Hematopoietic multipotent progenitor cell treated with erythropoietin and hydrocortisone succinate and interleukin-3 and kit ligand, for 15 days (in vitro differentiated cells): ENCODE measurements around the gene UNC13D.
"Not testable (repeated sequence)": the region's sequence is repeated elsewhere in the genome, so short reads cannot be mapped to it uniquely, and the experiment has no call there.

Experiments
- DNase-seq: peaks from one replicate; pipeline ENCODE4 v3.0.0-alpha.2; 2015; ENCODE audit warnings: low spot score

The UNC13D gene

GRCh38 chr17:75843577-75844529 lies at the start of gene UNC13D:
Gene UNC13D (minus strand): TSS chr17:75844404. CDS start chr17:75844337, 67 bp downstream.
- peak; percentile 69 for DNase-seq

GRCh38 chr17:75893305-75894048 lies 49.3 kb upstream of the UNC13D start:
- DNase-seq: no peak

- DNase-seq: no peak
Observed at GRCh38 chr17:75892556-75893224, 48.5 kb upstream of the UNC13D start.

- no peak for DNase-seq
Observed at GRCh38 chr17:75891605-75892555, 47.7 kb upstream of the UNC13D start.

GRCh38 chr17:75891022-75891604 lies 46.9 kb upstream of the UNC13D start:
- DNase-seq: no peak

- no peak for DNase-seq
Observed at GRCh38 chr17:75889454-75889853, 45.2 kb upstream of the UNC13D start.

GRCh38 chr17:75888484-75888883 lies 44.3 kb upstream of the UNC13D start:
- no peak for DNase-seq

GRCh38 chr17:75885860-75886259 lies 41.7 kb upstream of the UNC13D start:
- DNase-seq: not testable (repeated sequence)

GRCh38 chr17:75885431-75885830 lies 41.2 kb upstream of the UNC13D start:
- DNase-seq: no peak

GRCh38 chr17:75881678-75882454 lies 37.7 kb upstream of the UNC13D start:
- no peak for DNase-seq

- peak; percentile 22 for DNase-seq
Observed at GRCh38 chr17:75880266-75880665, 36.1 kb upstream of the UNC13D start.

- no peak for DNase-seq
Observed at GRCh38 chr17:75878174-75878998, 34.2 kb upstream of the UNC13D start, which contains the start of gene TRIM47. Gene TRIM47 (minus strand): TSS chr17:75878581. CDS start chr17:75878548, 33 bp downstream.

GRCh38 chr17:75877752-75878173 lies 33.6 kb upstream of the UNC13D start:
- peak; percentile 58 for DNase-seq

GRCh38 chr17:75876938-75877751 lies 32.9 kb upstream of the UNC13D start:
- DNase-seq: no peak

- no peak for DNase-seq
Observed at GRCh38 chr17:75876190-75876937, 32.2 kb upstream of the UNC13D start.

GRCh38 chr17:75875940-75876189 lies 31.7 kb upstream of the UNC13D start:
- no peak for DNase-seq

GRCh38 chr17:75875182-75875939 lies 31.2 kb upstream of the UNC13D start:
- DNase-seq: no peak
